Islet of Langerhans (tissue), 1 donor: Measurements from ENCODE around the gene SNRPD2.

Experiments used
- FAIRE-seq: peaks from one replicate; lab custom pipeline; 2011; peaks lifted over from hg19 to GRCh38; lab: Jason Lieb, UNC

SNRPD2 gene

DNA sequence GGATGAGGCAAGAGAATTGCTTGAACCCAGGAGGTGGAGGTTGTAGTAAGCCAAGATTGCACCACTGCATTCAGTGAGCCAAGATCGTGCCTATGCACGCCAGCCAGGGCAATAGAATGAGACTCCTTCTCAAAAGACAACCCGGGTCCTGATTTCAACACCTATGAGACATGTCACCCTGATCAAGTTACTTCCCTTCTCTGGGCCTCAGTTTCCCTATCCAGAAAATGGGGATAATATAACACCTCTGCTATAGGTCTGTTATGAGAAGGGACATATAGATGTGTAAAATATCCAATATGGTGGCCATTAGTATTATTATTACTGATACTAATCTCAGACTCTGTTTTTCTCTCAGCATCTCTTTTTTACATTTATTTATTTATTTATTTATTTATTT, 36.7 kb downstream of the SNRPD2 start:
- FAIRE-seq: no peak

DNA sequence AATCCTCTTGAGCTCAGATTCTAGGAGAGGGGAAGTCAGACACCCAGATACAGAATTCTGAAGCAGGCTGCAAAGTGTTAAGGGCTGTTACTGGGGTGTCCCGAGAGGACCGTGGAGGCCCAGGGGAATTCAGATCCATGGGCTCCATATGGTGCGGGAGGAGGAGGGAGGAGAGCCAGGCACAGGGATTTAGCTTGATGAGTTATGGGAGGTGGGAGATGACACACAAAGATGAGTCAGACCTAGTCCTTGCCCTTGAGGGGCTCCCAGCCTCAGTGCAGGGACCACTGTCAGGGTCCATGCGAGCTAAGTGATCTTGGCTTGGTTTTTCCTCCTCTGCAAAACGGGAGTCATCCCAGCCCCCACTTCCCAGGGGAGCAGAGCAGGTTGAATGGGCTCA, 38.1 kb downstream of the SNRPD2 start:
- FAIRE-seq: no peak

DNA sequence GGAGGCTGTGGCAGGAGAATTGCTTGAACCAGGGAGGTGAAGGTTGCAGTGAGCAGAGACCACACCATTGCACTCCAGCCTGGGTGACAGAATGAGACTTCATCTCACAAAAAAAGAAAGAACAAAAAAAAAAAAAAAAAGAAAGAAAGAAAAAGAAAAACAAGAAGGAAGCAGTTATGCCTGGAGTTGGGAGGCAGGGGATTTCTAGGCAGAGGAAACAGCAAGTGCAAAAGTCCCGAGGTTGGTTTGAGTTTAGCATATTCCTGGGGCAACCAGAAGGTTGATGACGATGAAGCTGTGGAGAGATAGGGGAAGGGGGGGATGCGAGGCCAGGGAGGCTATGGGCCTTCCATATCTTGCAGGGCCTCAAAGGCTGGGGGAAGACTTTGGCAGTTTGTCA, 41.0 kb downstream of the SNRPD2 start:
- FAIRE-seq: no peak

DNA sequence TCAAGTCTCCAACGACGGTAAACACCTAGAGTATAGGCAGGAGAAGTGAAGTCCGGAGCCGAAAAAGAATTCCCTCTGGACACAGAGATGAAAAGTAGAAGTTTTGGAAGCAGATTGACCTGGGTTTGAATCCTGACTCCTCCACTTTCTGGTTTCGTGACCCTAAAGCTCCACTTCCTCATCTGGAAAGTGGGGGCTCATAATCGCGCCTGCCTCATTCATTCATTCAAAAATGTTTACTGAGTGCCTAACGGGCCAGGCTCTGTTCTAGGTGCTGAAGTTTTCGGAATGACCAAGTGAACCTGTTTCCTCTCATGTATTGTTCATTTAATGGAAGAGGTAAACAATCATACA, 45.4 kb downstream of the SNRPD2 start:
- FAIRE-seq: no peak

DNA sequence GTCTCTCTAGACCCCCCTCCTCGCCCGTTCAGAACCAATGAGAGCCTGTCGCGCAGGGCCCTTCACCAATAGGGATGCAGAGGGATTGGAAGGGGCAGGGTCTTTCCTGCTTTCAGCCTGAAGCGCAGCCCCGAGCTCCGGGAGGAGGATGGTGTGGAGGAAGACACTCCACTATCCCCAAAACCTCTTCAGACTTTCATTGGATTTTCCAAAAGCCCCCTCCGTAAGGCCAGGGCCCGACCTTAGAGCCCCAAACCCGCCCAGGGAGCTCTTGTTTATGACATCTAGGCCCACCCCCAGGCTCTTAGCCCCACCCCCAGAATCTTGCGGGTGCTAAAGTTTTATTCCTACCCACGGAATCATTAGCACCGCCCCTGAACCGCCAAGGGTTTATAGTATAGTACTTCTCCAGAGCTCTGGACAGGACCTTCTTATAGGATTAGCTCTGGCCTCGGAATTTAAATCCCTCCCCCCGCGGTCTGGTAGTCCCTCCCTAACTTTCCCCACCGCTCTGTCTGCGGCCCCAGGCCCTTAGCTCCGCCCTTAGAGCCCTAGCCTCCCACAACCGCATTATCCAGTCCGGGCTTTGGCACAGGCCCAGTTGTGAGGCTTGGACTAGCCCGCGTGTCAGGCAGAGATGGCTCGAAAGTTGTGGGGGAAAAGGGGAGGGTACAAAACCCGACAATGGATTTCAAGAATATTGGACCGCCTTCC, 46.0 kb downstream of the SNRPD2 start:
- no peak for FAIRE-seq

DNA sequence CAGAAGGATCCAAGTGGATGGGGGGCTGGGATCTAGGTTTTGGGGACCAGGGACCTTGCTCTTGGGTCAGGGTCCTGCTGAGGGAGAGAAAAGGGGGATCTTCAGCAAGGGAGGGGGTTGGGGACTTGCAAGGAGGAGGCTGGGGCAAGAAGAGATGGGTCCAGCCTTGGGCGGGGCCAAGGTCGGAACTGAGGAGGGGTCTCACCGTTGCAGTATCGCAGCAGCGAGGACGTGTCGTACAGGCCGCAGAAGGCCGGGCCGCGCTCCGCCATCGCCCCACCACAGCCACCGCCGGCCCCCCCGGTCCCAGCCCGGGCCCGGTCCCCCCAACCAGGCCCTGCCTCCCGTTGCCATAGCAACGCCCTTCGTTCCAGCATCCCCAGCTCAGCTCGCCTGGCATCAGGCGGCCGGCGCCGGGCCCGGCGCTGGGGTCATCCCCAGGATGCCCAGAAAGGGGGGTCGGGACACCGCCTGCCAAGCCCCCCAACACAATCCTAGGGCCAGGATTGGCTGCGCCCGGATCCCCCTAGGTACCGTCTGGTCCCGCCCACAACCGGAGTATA, 46.6 kb downstream of the SNRPD2 start:
- no peak for FAIRE-seq

DNA sequence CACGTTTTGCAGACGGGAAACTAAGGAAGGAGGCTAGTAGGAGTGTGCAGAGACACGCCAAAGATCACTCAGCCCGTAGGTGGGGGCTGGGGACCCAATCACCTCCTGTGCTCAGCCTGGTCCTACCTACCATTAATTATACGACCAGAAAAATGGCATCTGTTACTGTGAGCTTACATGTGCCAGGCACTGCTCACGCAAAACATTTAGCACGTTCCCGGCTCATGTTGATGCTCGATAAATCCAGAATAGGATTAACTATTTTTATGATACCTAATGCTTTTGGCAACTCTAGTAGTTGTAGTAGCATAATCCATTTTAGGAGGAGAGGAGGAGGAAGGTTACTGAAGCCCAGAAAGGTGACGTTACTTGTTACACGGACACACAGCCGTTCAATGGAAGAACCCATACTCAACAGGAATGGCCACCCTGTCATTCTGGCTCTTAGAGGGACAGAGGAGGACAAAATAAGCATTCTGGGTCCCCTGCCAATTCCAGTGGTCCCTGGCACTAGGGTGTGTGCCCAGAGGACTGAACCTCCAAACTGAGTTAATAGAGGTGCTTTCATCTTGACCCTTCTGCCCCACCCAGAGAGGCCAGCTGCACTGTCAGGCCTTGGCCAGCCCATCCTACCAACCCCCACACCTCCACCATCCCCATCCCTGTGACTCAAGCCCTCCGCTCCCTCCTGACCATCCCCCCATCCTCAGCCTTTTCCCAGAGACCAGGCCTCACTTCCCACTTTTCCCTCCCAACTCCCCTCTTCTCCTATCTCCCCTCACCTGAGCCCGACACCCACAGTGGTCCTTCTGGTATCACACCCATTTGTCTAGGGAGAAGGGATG, 47.6 kb downstream of the SNRPD2 start:
- no peak for FAIRE-seq

DNA sequence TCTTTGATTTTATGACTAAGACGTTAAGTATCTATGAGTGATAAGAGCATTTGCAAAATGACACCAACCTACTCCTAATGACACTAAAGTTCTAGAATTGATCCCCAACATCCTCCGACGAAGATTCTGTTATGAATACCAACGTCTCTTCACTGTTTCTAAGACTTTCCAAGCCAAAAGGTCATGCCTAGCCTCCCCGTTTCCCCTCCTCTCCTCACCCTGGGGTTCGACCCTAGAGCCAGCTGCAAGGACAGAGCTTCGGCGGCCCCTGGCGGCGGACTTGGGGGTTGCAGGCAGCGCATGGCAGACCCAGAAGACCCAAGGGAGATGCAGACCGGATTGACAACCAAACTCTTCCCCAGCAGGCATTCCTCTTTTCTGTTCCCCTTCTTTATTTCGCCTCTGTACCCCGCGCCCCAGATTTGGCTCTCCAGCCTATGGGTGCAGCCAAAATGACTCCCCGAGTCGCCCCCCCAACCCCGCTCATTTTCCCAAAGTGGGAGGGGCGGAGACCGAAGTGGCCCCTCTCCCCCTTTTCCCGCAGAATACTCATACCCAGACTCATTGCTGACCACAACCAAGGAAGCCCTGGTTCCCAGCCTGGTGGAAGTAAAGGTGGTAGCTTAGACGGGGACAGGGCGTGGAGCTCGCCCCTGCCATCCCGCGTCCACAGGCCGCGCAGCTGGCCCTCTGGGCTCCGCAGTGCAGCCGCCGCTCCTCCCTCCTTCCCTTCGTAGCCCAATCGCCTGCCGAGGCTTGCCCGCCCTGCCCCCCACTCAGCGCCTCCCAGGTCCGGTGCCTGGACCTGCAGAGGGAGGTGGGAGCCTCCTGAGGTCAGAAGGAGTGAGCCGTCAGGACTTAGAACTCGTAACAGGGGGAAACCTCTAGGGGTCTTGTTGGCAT, 48.5 kb downstream of the SNRPD2 start:
- no peak for FAIRE-seq

DNA sequence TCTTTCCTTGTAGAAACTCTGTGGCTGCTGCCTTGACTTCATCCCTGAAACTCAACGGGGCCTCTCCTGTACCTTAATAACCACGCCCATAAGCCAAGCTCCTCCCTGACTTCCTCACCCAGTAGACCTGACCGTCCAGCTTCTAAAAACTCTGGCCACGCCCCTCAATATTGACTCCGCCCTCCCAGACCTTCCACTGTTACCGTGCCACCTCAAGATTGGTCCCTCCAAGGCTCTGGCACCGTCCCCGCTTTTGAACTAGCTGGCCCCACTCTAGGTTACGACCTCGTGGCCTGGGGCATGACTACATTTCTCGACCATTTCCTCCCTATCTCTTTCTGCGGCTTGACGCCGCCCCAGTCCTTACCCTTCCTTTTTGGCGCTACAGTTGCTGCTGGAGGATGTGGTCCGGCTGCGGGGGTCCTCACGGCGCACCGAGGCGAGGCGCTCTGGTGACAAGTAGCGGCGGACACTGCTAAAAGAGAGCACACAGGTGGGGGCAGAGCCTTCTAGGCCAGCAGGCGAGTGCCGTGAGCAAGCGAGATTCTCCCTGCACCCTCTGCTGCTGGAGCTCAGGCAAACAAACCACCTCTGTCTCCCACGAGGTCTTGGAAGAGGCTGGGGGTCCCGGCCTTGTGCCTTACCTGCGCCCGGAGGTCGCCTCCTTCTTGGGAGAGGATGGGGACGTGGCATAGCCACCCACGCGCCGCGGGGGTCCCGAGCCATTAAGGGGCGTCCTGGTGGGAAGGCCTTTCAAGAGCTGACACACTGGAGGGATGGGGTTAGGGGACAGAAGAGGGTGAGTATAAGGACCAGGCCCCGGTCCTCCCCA, 50.3 kb downstream of the SNRPD2 start:
- no peak for FAIRE-seq

DNA sequence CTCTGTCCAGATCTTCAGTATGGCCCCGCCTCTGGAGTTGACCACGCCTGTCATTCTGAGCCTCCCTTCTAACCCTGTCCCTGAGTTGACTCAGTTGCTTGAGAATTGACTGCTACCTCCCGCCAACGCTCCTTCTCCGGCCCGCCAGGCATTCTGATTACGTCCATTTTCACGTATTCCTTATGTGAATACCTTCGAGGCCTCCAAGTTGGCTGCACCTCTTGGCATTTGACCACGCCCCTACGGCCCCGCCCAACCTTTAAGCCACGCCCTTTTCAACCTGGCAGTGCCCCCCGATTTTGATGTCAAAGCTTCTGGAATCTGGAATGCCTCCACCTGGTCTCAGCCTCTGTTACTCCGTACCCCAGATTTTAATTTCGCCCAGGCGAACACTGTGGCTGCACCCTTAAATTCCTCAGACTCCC, 50.9 kb downstream of the SNRPD2 start:
- no peak for FAIRE-seq

DNA sequence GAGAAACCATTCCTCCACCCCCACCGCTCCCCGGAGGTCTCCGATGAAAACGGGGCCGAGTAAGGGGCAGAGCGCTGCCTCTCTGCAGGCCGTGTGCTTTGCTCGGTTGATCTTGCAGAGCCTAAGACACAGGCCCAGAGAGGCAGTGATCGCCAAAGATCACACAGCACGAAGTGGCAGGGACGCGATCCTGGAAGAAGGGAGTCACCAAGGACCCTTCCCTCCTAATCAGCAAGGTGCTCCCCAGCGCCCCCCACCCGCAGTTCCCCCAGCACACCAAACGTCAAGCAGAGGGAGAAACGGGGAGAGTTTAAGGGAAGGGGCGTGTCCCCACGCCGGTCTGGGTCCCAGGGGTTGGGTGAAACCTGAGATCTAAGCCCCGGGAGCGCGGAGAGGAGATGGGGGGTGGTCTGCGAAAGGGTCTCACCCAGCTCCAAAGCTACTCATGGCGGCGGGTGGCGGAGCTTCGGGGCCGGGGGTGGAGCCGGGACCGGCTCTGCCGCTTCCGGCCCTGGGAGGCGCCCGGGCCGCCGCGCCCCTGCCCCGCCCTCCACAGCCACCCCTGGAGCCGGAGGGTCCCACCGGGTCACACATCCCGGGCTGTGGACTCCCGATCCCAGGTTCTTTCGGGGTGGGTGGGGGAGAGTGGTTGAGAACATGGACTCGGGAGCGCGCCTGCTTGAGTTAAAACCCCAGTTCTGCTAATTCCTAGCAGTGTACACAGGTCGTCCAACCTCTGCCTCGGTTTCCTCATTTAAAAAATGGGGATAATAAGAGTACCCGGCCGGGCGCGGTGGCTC, 52.6 kb downstream of the SNRPD2 start, which contains the start of gene EML2:
TSS of gene EML2 (minus strand) at position 468 of the 800 bp plus-strand sequence. CDS start at position 447, 21 bp downstream.
- no peak for FAIRE-seq

DNA sequence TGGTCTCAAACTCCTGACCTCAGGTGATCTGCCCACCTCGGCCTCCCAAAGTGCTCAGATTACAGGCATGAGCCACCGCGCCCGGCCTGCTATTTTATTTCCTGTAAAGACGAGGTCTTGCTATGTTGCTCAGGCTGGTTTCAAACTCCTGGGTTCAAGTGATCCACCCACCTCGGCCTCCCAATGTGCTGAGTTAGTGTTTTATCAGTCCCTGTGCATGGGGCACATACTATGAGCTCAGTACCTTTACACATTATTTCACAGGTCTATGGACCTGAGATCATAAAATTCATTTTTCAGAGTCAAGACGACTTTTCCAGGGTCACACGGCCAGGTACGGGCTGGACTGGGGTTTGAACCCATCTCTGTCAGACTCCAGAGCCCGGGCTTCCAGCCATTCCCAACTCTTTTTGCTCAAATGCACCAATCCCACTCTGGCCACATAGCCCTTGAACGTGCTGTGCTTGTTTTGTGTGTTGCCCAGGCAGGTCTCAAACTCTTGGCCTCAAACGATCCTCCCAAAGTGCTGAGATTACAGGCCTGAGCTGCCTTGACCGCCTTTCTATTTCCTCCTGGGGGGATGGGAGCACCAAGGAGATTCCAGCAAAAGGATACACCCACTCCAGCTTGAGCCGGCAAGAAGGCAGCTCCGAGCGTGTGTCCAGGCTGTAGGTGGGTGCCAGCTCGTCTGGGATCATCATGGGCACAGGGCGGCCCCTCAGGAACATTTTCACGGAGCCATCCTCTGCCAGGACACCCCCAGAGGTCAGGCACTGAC, 53.7 kb downstream of the SNRPD2 start:
- no peak for FAIRE-seq
